HuH-7.5 (cell line): ENCODE measurements around the gene CHST10.
"Not testable (repeated sequence)": the region's sequence is repeated elsewhere in the genome, so short reads cannot be mapped to it uniquely, and the experiment has no call there.

Source experiments
- DNase-seq: peaks from one replicate; pipeline ENCODE4 v3.0.0; 2011; ENCODE audit warnings: low spot score

CHST10 gene

GRCh38 chr2:100392715-100393114 is 24.8 kb downstream of the CHST10 start:
- DNase-seq, result no peak

GRCh38 chr2:100391735-100392515 is 25.5 kb downstream of the CHST10 start:
- DNase-seq, result no peak

- no peak for DNase-seq
Observed at GRCh38 chr2:100390001-100390940, 27.2 kb downstream of the CHST10 start.

GRCh38 chr2:100388703-100389102 is 28.8 kb downstream of the CHST10 start:
- no peak for DNase-seq

GRCh38 chr2:100383954-100384353 is 33.5 kb downstream of the CHST10 start:
- no peak for DNase-seq

GRCh38 chr2:100383306-100383705 is 34.2 kb downstream of the CHST10 start:
- no peak for DNase-seq

GRCh38 chr2:100381240-100381639 is 36.2 kb downstream of the CHST10 start:
- peak; percentile 41 for DNase-seq

- DNase-seq, result no peak
Observed at GRCh38 chr2:100380681-100381080, 36.8 kb downstream of the CHST10 start.

- no peak for DNase-seq
Observed at GRCh38 chr2:100376836-100377235, 40.6 kb downstream of the CHST10 start.

GRCh38 chr2:100367163-100367562 is 50.3 kb downstream of the CHST10 start:
- no peak for DNase-seq

GRCh38 chr2:100365434-100365833 is 52.0 kb downstream of the CHST10 start:
- no peak for DNase-seq

- not testable (repeated sequence) for DNase-seq
Observed at GRCh38 chr2:100362269-100362668, 55.2 kb downstream of the CHST10 start.

GRCh38 chr2:100359576-100359975 is 57.9 kb downstream of the CHST10 start:
- no peak for DNase-seq

GRCh38 chr2:100358554-100358953 is 58.9 kb downstream of the CHST10 start:
- no peak for DNase-seq

GRCh38 chr2:100352521-100352920 is 64.9 kb downstream of the CHST10 start:
- no peak for DNase-seq

- DNase-seq, result no peak
Observed at GRCh38 chr2:100350661-100351185, 66.7 kb downstream of the CHST10 start.

- not testable (repeated sequence) for DNase-seq
Observed at GRCh38 chr2:100345144-100345543, 72.3 kb downstream of the CHST10 start.

GRCh38 chr2:100344433-100344832 is 73.0 kb downstream of the CHST10 start:
- no peak for DNase-seq

GRCh38 chr2:100342466-100342865 is 75.0 kb downstream of the CHST10 start:
- DNase-seq, result not testable (repeated sequence)
